ENCODE data around the gene POFUT1. TPM values are rescaled to one million over a fixed set of nuclear protein-coding genes. Genes with fewer than 3 reads are reported as not detected.
"Not testable (repeated sequence)": the region's sequence is repeated elsewhere in the genome, so short reads cannot be mapped to it uniquely, and the experiment has no call there.

Gene POFUT1
- polyA plus RNA-seq, 2 donors: 5.2 to 7.8 TPM

- Histone ChIP-seq H3K36me3 (ENCODE audit: control insufficient read depth in 2 of 2, insufficient read depth in 2 of 2, low read length in 1 of 2) (peaks cover 3 to 13% of the 10 kb centered on the region in 2 donors), H3K4me1 (ENCODE audit: control insufficient read depth in 2 of 2, insufficient read depth in 2 of 2, low read length in 1 of 2) (peaks cover 0 to 6% of the 10 kb centered on the region in 2 donors), H3K27ac (ENCODE audit: low read depth in 2 of 2, low read length in 1 of 2) (no peak overlapping the region), H3K4me3 (ENCODE audit: low read depth in 1 of 2, low read length in 2 of 2) (no peak overlapping the region), H3K27me3 (ENCODE audit: control insufficient read depth in 1 of 2, insufficient read depth in 2 of 2, low read length in 2 of 2) (no peaks in the 10 kb centered on the region), H3K9me3 (ENCODE audit: control insufficient read depth in 2 of 2, insufficient read depth in 1 of 2, low read depth in 1 of 2, low read length in 1 of 2) (no peaks in the 10 kb centered on the region)
- WGBS, 2 donors: 83 to 87% methylated on average over 9 of the region's 9 CpGs
Measured at GRCh38 chr20:32238483-32239425, 31.1 kb downstream of the POFUT1 start.

GRCh38 chr20:32240205-32240604, 32.5 kb downstream of the POFUT1 start:
- Histone ChIP-seq H3K4me3 (ENCODE audit: low read depth in 1 of 2, low read length in 2 of 2) (no peak overlapping the region), H3K36me3 (ENCODE audit: control insufficient read depth in 2 of 2, insufficient read depth in 2 of 2, low read length in 1 of 2) (peaks cover 0 to 4% of the 10 kb centered on the region in 2 donors), H3K27ac (ENCODE audit: low read depth in 2 of 2, low read length in 1 of 2) (no peak overlapping the region), H3K4me1 (ENCODE audit: control insufficient read depth in 2 of 2, insufficient read depth in 2 of 2, low read length in 1 of 2) (peaks cover 0 to 4% of the 10 kb centered on the region in 2 donors), H3K27me3 (ENCODE audit: control insufficient read depth in 1 of 2, insufficient read depth in 2 of 2, low read length in 2 of 2) (no peaks in the 10 kb centered on the region), H3K9me3 (ENCODE audit: control insufficient read depth in 2 of 2, insufficient read depth in 1 of 2, low read depth in 1 of 2, low read length in 1 of 2) (no peaks in the 10 kb centered on the region)
- 5% methylated on average over 1 of the region's 1 CpG for WGBS, 2 donors

- Histone ChIP-seq H3K9me3 (ENCODE audit: control insufficient read depth in 2 of 2, insufficient read depth in 1 of 2, low read depth in 1 of 2, low read length in 1 of 2) (no peaks in the 10 kb centered on the region), H3K4me3 (ENCODE audit: low read depth in 1 of 2, low read length in 2 of 2) (no peak overlapping the region), H3K36me3 (ENCODE audit: control insufficient read depth in 2 of 2, insufficient read depth in 2 of 2, low read length in 1 of 2) (no peaks in the 10 kb centered on the region), H3K4me1 (ENCODE audit: control insufficient read depth in 2 of 2, insufficient read depth in 2 of 2, low read length in 1 of 2) (no peaks in the 10 kb centered on the region), H3K27me3 (ENCODE audit: control insufficient read depth in 1 of 2, insufficient read depth in 2 of 2, low read length in 2 of 2) (no peaks in the 10 kb centered on the region), H3K27ac (ENCODE audit: low read depth in 2 of 2, low read length in 1 of 2) (no peak overlapping the region)
- WGBS, 2 donors: 91 to 93% methylated on average over 4 of the region's 4 CpGs
Measured at GRCh38 chr20:32241807-32242206, 34.1 kb downstream of the POFUT1 start.

GRCh38 chr20:32244150-32244823, 36.6 kb downstream of the POFUT1 start:
- WGBS, 2 donors: 81 to 92% methylated on average over 6 of the region's 6 CpGs
- Histone ChIP-seq H3K27me3 (ENCODE audit: control insufficient read depth in 1 of 2, insufficient read depth in 2 of 2, low read length in 2 of 2) (no peaks in the 10 kb centered on the region), H3K9me3 (ENCODE audit: control insufficient read depth in 2 of 2, insufficient read depth in 1 of 2, low read depth in 1 of 2, low read length in 1 of 2) (no peaks in the 10 kb centered on the region)

GRCh38 chr20:32244959-32245358, 37.3 kb downstream of the POFUT1 start:
- no peaks in the 10 kb centered on the region for H3K4me1 ChIP-seq (ENCODE audit: control insufficient read depth in 2 of 2, insufficient read depth in 2 of 2, low read length in 1 of 2)
- no peak overlapping the region for H3K27ac ChIP-seq (ENCODE audit: low read depth in 2 of 2, low read length in 1 of 2)
- H3K36me3 ChIP-seq (ENCODE audit: control insufficient read depth in 2 of 2, insufficient read depth in 2 of 2, low read length in 1 of 2): no peaks in the 10 kb centered on the region
- 83 to 87% methylated on average over 4 of the region's 4 CpGs for WGBS, 2 donors
- H3K9me3 ChIP-seq (ENCODE audit: control insufficient read depth in 2 of 2, insufficient read depth in 1 of 2, low read depth in 1 of 2, low read length in 1 of 2): no peaks in the 10 kb centered on the region
- no peaks in the 10 kb centered on the region for H3K27me3 ChIP-seq (ENCODE audit: control insufficient read depth in 1 of 2, insufficient read depth in 2 of 2, low read length in 2 of 2)
- H3K4me3 ChIP-seq (ENCODE audit: low read depth in 1 of 2, low read length in 2 of 2): no peak overlapping the region

More at GRCh38 chr20:32244150-32244823, 36.6 kb downstream of the POFUT1 start:
- Histone ChIP-seq H3K27ac (ENCODE audit: low read depth in 2 of 2, low read length in 1 of 2) (no peak overlapping the region), H3K4me3 (ENCODE audit: low read depth in 1 of 2, low read length in 2 of 2) (no peak overlapping the region), H3K36me3 (ENCODE audit: control insufficient read depth in 2 of 2, insufficient read depth in 2 of 2, low read length in 1 of 2) (no peaks in the 10 kb centered on the region), H3K4me1 (ENCODE audit: control insufficient read depth in 2 of 2, insufficient read depth in 2 of 2, low read length in 1 of 2) (no peaks in the 10 kb centered on the region)

GRCh38 chr20:32246208-32246607, 38.5 kb downstream of the POFUT1 start:
- not testable (repeated sequence) for H3K27me3 ChIP-seq (ENCODE audit: control insufficient read depth in 1 of 2, insufficient read depth in 2 of 2, low read length in 2 of 2); H3K4me3 ChIP-seq (ENCODE audit: low read depth in 1 of 2, low read length in 2 of 2); H3K27ac ChIP-seq (ENCODE audit: low read depth in 2 of 2, low read length in 1 of 2); H3K36me3 ChIP-seq (ENCODE audit: control insufficient read depth in 2 of 2, insufficient read depth in 2 of 2, low read length in 1 of 2); H3K9me3 ChIP-seq (ENCODE audit: control insufficient read depth in 2 of 2, insufficient read depth in 1 of 2, low read depth in 1 of 2, low read length in 1 of 2); H3K4me1 ChIP-seq (ENCODE audit: control insufficient read depth in 2 of 2, insufficient read depth in 2 of 2, low read length in 1 of 2)
- 91 to 95% methylated on average over 5 of the region's 5 CpGs for WGBS, 2 donors

GRCh38 chr20:32248043-32248442, 40.4 kb downstream of the POFUT1 start:
- H3K4me1 ChIP-seq (ENCODE audit: control insufficient read depth in 2 of 2, insufficient read depth in 2 of 2, low read length in 1 of 2): no peaks in the 10 kb centered on the region
- H3K9me3 ChIP-seq (ENCODE audit: control insufficient read depth in 2 of 2, insufficient read depth in 1 of 2, low read depth in 1 of 2, low read length in 1 of 2): no peaks in the 10 kb centered on the region
- WGBS, 2 donors: 89% methylated on average over 5 of the region's 5 CpGs
- H3K4me3 ChIP-seq (ENCODE audit: low read depth in 1 of 2, low read length in 2 of 2): no peak overlapping the region
- H3K27me3 ChIP-seq (ENCODE audit: control insufficient read depth in 1 of 2, insufficient read depth in 2 of 2, low read length in 2 of 2): no peaks in the 10 kb centered on the region
- no peaks in the 10 kb centered on the region for H3K36me3 ChIP-seq (ENCODE audit: control insufficient read depth in 2 of 2, insufficient read depth in 2 of 2, low read length in 1 of 2)
- H3K27ac ChIP-seq (ENCODE audit: low read depth in 2 of 2, low read length in 1 of 2): no peak overlapping the region

- Histone ChIP-seq H3K4me1 (ENCODE audit: control insufficient read depth in 2 of 2, insufficient read depth in 2 of 2, low read length in 1 of 2) (no peaks in the 10 kb centered on the region), H3K4me3 (ENCODE audit: low read depth in 1 of 2, low read length in 2 of 2) (no peak overlapping the region), H3K36me3 (ENCODE audit: control insufficient read depth in 2 of 2, insufficient read depth in 2 of 2, low read length in 1 of 2) (no peaks in the 10 kb centered on the region), H3K27me3 (ENCODE audit: control insufficient read depth in 1 of 2, insufficient read depth in 2 of 2, low read length in 2 of 2) (no peaks in the 10 kb centered on the region), H3K9me3 (ENCODE audit: control insufficient read depth in 2 of 2, insufficient read depth in 1 of 2, low read depth in 1 of 2, low read length in 1 of 2) (no peaks in the 10 kb centered on the region), H3K27ac (ENCODE audit: low read depth in 2 of 2, low read length in 1 of 2) (no peak overlapping the region)
- 77 to 83% methylated on average over 9 of the region's 9 CpGs for WGBS, 2 donors
Measured at GRCh38 chr20:32249030-32249738, 41.5 kb downstream of the POFUT1 start.

GRCh38 chr20:32251470-32251869, 43.8 kb downstream of the POFUT1 start:
- no peaks in the 10 kb centered on the region for H3K27me3 ChIP-seq (ENCODE audit: control insufficient read depth in 1 of 2, insufficient read depth in 2 of 2, low read length in 2 of 2)
- 66 to 74% methylated on average over 3 of the region's 3 CpGs for WGBS, 2 donors
- no peaks in the 10 kb centered on the region for H3K36me3 ChIP-seq (ENCODE audit: control insufficient read depth in 2 of 2, insufficient read depth in 2 of 2, low read length in 1 of 2)
- H3K4me1 ChIP-seq (ENCODE audit: control insufficient read depth in 2 of 2, insufficient read depth in 2 of 2, low read length in 1 of 2): no peaks in the 10 kb centered on the region
- no peak overlapping the region for H3K27ac ChIP-seq (ENCODE audit: low read depth in 2 of 2, low read length in 1 of 2)
- H3K4me3 ChIP-seq (ENCODE audit: low read depth in 1 of 2, low read length in 2 of 2): no peak overlapping the region
- no peaks in the 10 kb centered on the region for H3K9me3 ChIP-seq (ENCODE audit: control insufficient read depth in 2 of 2, insufficient read depth in 1 of 2, low read depth in 1 of 2, low read length in 1 of 2)

Measured in esophagus (tissue), 2 donors.